Stomach (tissue), 4 donors: ENCODE results near the gene PRKCA.

Source experiments
- CTCF ChIP-seq, 7 experiments: fragments of 450-650 bp in 4 of 7; fragments of 200-600 bp in 3 of 7; sonication (generic) in 3 of 7; IDR thresholded peaks; one replicate each; pipeline ENCODE4 v1.5.1; 2016 to 2019; ENCODE audit warnings: antibody characterized with exemption in 7 of 7, control low read depth in 2 of 7, mild to moderate bottlenecking in 1 of 7
- EP300 ChIP-seq: sonication (generic); formaldehyde crosslinking; IDR thresholded peaks from one replicate; pipeline ENCODE4 v1.6.1; 2017; ENCODE audit warnings: antibody characterized with exemption
- POLR2A ChIP-seq, 4 donors: fragments of 450-650 bp; IDR thresholded peaks; one replicate each; pipeline ENCODE4 v1.6.1; 2016; ENCODE audit warnings: antibody characterized with exemption in 4 of 4, control low read depth in 2 of 4, mild to moderate bottlenecking in 1 of 4, moderate library complexity in 1 of 4
- POLR2AphosphoS5 ChIP-seq, 3 donors: sonication (generic); formaldehyde crosslinking; IDR thresholded peaks; one replicate each; pipeline ENCODE4 v1.6.1; 2016; ENCODE audit warnings: antibody characterized with exemption in 3 of 3

GRCh38 chr17:66426397-66427033, 124.1 kb downstream of the PRKCA start:
- TF ChIP-seq CTCF (IDR thresholded peaks at IDR 0.05), result no peak
- TF ChIP-seq POLR2AphosphoS5 (IDR thresholded peaks at IDR 0.05), result no peak
- no peak for TF ChIP-seq POLR2A (IDR thresholded peaks at IDR 0.05)
- TF ChIP-seq EP300, result no peak
